Naive thymus-derived CD4-positive, alpha-beta T cell (primary cell): ENCODE data around the gene CXCL1. TPM values are rescaled to one million over a fixed set of nuclear protein-coding genes. Genes with fewer than 3 reads are reported as not detected.

Experiments
- ATAC-seq: fragments of 150-1000 bp; cut with Tn5 transposase; 2 replicates; pipeline ENCODE4 v1.10.0; 2021; ENCODE audit warnings: mild to moderate bottlenecking, moderate library complexity
- CTCF ChIA-PET: fragments of 350-600 bp; sonication (Branson Sonifier 250); formaldehyde crosslinking; loops from one replicate; lab custom pipeline; 2021; ENCODE audit warnings: antibody characterized with exemption; lab: Charles Lee
- POLR2A ChIA-PET: fragments of 350-600 bp; sonication (Branson Sonifier 250); formaldehyde crosslinking; loops from one replicate; lab custom pipeline; 2021; ENCODE audit warnings: antibody characterized with exemption, inconsistent platforms; lab: Charles Lee
- DNase-seq, 9 donors: peaks; one replicate each; pipeline versions ENCODE4 v3.0.0 to v3.0.0-alpha.2; 2020 to 2022; ENCODE audit warnings: mixed read lengths in 1 of 9
- H3K27ac ChIP-seq: one replicate; pipeline ENCODE4 v1.7.0; 2013; ENCODE audit warnings: mild to moderate bottlenecking, low read depth, low read length, moderate library complexity
- H3K27me3 ChIP-seq, 2 donors: one replicate each; pipeline ENCODE4 v1.7.0; 2013; ENCODE audit warnings: low read length in 2 of 2, mild to moderate bottlenecking in 2 of 2, moderate library complexity in 2 of 2; ENCODE audit not compliant: control insufficient read depth in 2 of 2, insufficient read depth in 2 of 2
- H3K36me3 ChIP-seq, 3 experiments: 1 replicate in 2 of 3; 2 replicates in 1 of 3; pipeline ENCODE4 v1.7.0; 2013; ENCODE audit warnings: low read length in 3 of 3, mild to moderate bottlenecking in 3 of 3, moderate library complexity in 1 of 3; ENCODE audit not compliant: insufficient read depth in 3 of 3, control insufficient read depth in 2 of 3
- H3K4me1 ChIP-seq, 2 donors: one replicate each; pipeline ENCODE4 v1.7.0; 2013; ENCODE audit warnings: low read length in 2 of 2, mild to moderate bottlenecking in 2 of 2, moderate library complexity in 1 of 2; ENCODE audit not compliant: control insufficient read depth in 2 of 2, insufficient read depth in 2 of 2
- H3K4me3 ChIP-seq: 2 replicates; pipeline ENCODE4 v1.7.0; 2013; ENCODE audit warnings: mild to moderate bottlenecking, low read length
- H3K9me3 ChIP-seq, 3 experiments: 1 replicate in 2 of 3; 2 replicates in 1 of 3; pipeline ENCODE4 v1.7.0; 2013; ENCODE audit warnings: low read length in 3 of 3; ENCODE audit not compliant: control insufficient read depth in 2 of 3
- H3K27ac Mint-ChIP-seq, 9 donors: one replicate each; pipeline ENCODE4 v1.8.0; 2020 to 2022; ENCODE audit warnings: mixed read lengths in 9 of 9, mild to moderate bottlenecking in 8 of 9, moderate library complexity in 5 of 9, inconsistent platforms in 2 of 9
- H3K27me3 Mint-ChIP-seq, 5 donors: one replicate each; pipeline ENCODE4 v1.8.0; 2021 to 2022; ENCODE audit warnings: mixed read lengths in 5 of 5, mild to moderate bottlenecking in 1 of 5
- H3K36me3 Mint-ChIP-seq, 5 donors: one replicate each; pipeline ENCODE4 v1.8.0; 2020 to 2022; ENCODE audit warnings: mixed read lengths in 5 of 5, mild to moderate bottlenecking in 3 of 5, inconsistent platforms in 1 of 5
- H3K4me1 Mint-ChIP-seq, 7 donors: one replicate each; pipeline ENCODE4 v1.8.0; 2020 to 2022; ENCODE audit warnings: mixed read lengths in 7 of 7, mild to moderate bottlenecking in 3 of 7, inconsistent platforms in 1 of 7
- H3K4me3 Mint-ChIP-seq, 10 donors: one replicate each; pipeline ENCODE4 v1.8.0; 2020 to 2022; ENCODE audit warnings: mild to moderate bottlenecking in 10 of 10, mixed read lengths in 10 of 10, moderate library complexity in 6 of 10, inconsistent platforms in 2 of 10
- H3K9me3 Mint-ChIP-seq, 11 donors: one replicate each; pipeline ENCODE4 v1.8.0; 2020 to 2022; ENCODE audit warnings: mixed read lengths in 11 of 11, mild to moderate bottlenecking in 4 of 11, inconsistent platforms in 1 of 11, moderate library complexity in 1 of 11
- intact Hi-C, 2 donors: fragments of 100-400 bp; cut with micrococcal nuclease; formaldehyde crosslinking; loops; one replicate each; pipeline ENCODE4 v1.15.1; 2023
- polyA plus RNA-seq, 2 donors: library from polyadenylated mRNA; unstranded; fragments of 300-500 nt; fragmentation: Illumina TruSeq; gene quantifications; one replicate each; pipeline ENCODE4 v1.2.3, GENCODE V29; 2021
- total RNA-seq, 6 experiments: library from RNA in 5 of 6; stranded (reverse) in 5 of 6; gene quantifications; 1 replicate in 5 of 6; 2 replicates in 1 of 6; pipeline ENCODE4 v1.2.3 and lab custom pipeline; 2021 to 2026

Gene CXCL1
- total and polyA plus RNA-seq, 7 experiments from 2014 or later = 0.56 to 3.3 TPM; not detected in 5

DNA sequence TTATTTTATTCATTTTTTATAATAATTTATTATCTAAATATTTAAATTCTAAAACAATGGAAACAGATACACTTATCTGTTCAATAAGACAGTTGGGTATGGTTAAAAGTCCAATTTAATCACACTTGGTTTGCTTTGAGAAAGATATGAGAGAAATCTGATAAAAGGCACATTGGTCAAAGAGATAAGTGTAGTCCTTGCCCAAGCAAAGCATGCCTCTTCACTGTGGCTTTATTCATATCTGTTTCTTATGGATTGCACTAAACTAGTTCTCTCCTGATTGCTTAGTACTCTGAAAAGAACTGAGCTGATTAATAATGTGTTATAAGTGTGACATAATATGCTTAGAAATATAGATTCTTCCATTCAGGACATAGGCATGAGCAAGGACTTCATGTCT lies 39.8 kb downstream of the CXCL1 start:
- DNase-seq (no peak), ATAC-seq (peak; percentile 40)
- POLR2A ChIA-PET = no interaction called here
- Mint-ChIP-seq H3K9me3 (peaks cover 0 to 14% (median 0%) of the 10 kb centered on the region in 11 donors), H3K27me3 (no peaks in the 10 kb centered on the region), H3K4me3 (no peak overlapping the region), H3K36me3 (no peaks in the 10 kb centered on the region), H3K4me1 (no peaks in the 10 kb centered on the region), H3K27ac (no peak overlapping the region)
- H3K4me1 ChIP-seq = no peaks in the 10 kb centered on the region
- intact Hi-C loops = no loop called here
- no peaks in the 10 kb centered on the region for H3K27me3 ChIP-seq
- CTCF ChIA-PET = no interaction called here
- no peak overlapping the region for H3K27ac ChIP-seq
- no peaks in the 10 kb centered on the region for H3K36me3 ChIP-seq
- H3K4me3 ChIP-seq = no peak overlapping the region
- no peaks in the 10 kb centered on the region for H3K9me3 ChIP-seq

DNA sequence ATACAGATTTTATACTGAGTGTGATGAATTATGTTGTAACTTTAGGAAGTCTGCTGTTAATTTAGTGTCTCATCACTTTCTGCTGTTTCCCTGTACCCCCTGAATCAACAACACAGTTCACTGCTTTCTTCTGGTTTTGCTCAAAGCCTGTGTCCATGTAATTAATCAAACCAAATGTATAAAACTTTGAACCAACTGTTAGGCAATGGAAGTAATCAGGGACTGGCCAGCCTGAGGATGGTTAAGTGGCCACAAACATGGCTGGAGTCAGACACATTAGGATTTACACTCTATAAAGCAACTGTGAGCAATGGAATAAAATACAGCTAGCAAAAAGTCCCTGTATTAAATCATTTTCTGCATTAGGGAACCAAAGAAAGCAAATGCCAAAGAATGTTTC lies 42.6 kb downstream of the CXCL1 start:
- no peaks in the 10 kb centered on the region for H3K4me1 Mint-ChIP-seq
- CTCF ChIA-PET = no interaction called here

DNA sequence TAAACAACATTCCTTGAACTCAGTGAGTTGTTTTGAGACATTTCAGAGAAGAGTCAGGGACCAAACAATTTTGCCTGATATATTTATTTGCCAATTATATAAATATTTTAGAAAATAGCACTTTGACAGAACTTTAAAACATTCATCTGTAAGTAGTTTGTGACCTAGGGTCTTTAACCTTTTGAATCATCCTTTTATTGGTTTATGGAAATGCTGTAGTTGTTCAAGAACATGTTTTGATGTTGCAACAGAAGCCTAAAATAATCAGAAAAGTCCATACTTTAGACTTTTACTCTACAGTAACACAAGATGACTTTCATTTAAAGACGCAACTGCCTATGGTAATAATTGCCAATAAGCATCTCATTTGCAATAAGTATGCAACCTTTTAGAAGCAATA lies 43.0 kb downstream of the CXCL1 start:
- POLR2A ChIA-PET = no interaction called here
- H3K9me3 ChIP-seq = no peaks in the 10 kb centered on the region
- no peaks in the 10 kb centered on the region for H3K27me3 Mint-ChIP-seq
- no peak overlapping the region for H3K27ac ChIP-seq
- no peaks in the 10 kb centered on the region for H3K27me3 ChIP-seq
- H3K36me3 ChIP-seq = no peaks in the 10 kb centered on the region
- no peaks in the 10 kb centered on the region for H3K4me1 Mint-ChIP-seq
- DNase-seq = no peak
- H3K9me3 Mint-ChIP-seq = peaks cover 0 to 9% (median 0%) of the 10 kb centered on the region in 11 donors
- H3K36me3 Mint-ChIP-seq = no peaks in the 10 kb centered on the region
- H3K4me3 ChIP-seq = no peak overlapping the region
- H3K4me3 Mint-ChIP-seq = no peak overlapping the region
- H3K27ac Mint-ChIP-seq = no peak overlapping the region
- CTCF ChIA-PET = no interaction called here
- intact Hi-C loops = no loop called here
- no peaks in the 10 kb centered on the region for H3K4me1 ChIP-seq
- ATAC-seq = no peak

More for the DNA sequence above, 42.6 kb downstream of the CXCL1 start:
- Mint-ChIP-seq H3K4me3 (no peak overlapping the region), H3K9me3 (peaks cover 0 to 14% (median 0%) of the 10 kb centered on the region in 11 donors), H3K36me3 (no peaks in the 10 kb centered on the region), H3K27ac (no peak overlapping the region), H3K27me3 (no peaks in the 10 kb centered on the region)
- ATAC-seq = no peak
- Histone ChIP-seq H3K9me3 (no peaks in the 10 kb centered on the region), H3K36me3 (no peaks in the 10 kb centered on the region), H3K4me3 (no peak overlapping the region), H3K27ac (no peak overlapping the region), H3K4me1 (no peaks in the 10 kb centered on the region), H3K27me3 (no peaks in the 10 kb centered on the region)
- POLR2A ChIA-PET = no interaction called here
- intact Hi-C loops = no loop called here
- no peak for DNase-seq

GRCh38 chr4:73914071-73914470 lies 44.9 kb downstream of the CXCL1 start:
- intact Hi-C loops = no loop called here
- Mint-ChIP-seq H3K27me3 (no peaks in the 10 kb centered on the region), H3K27ac (no peak overlapping the region), H3K36me3 (no peaks in the 10 kb centered on the region), H3K4me1 (no peaks in the 10 kb centered on the region), H3K9me3 (peaks cover 0 to 5% (median 0%) of the 10 kb centered on the region in 11 donors), H3K4me3 (no peak overlapping the region)
- ATAC-seq = no peak
- CTCF ChIA-PET = no interaction called here
- Histone ChIP-seq H3K27ac (no peak overlapping the region), H3K27me3 (no peaks in the 10 kb centered on the region), H3K4me3 (no peak overlapping the region), H3K4me1 (no peaks in the 10 kb centered on the region), H3K36me3 (no peaks in the 10 kb centered on the region), H3K9me3 (no peaks in the 10 kb centered on the region)
- DNase-seq = no peak
- POLR2A ChIA-PET = no interaction called here

GRCh38 chr4:73916172-73916925 lies 47.2 kb downstream of the CXCL1 start:
- Histone ChIP-seq H3K4me1 (no peaks in the 10 kb centered on the region), H3K27me3 (no peaks in the 10 kb centered on the region), H3K4me3 (no peak overlapping the region), H3K27ac (no peak overlapping the region), H3K36me3 (no peaks in the 10 kb centered on the region), H3K9me3 (no peaks in the 10 kb centered on the region)
- ChIA-PET POLR2A (no interaction called here), CTCF (no interaction called here)
- intact Hi-C loops = no loop called here
- H3K36me3 Mint-ChIP-seq = no peaks in the 10 kb centered on the region
- DNase-seq = no peak
- H3K27me3 Mint-ChIP-seq = no peaks in the 10 kb centered on the region
- H3K27ac Mint-ChIP-seq = no peak overlapping the region
- ATAC-seq = no peak
- H3K4me3 Mint-ChIP-seq = no peak overlapping the region
- no peaks in the 10 kb centered on the region for H3K4me1 Mint-ChIP-seq
- H3K9me3 Mint-ChIP-seq = peaks cover 0 to 5% (median 0%) of the 10 kb centered on the region in 11 donors

DNA sequence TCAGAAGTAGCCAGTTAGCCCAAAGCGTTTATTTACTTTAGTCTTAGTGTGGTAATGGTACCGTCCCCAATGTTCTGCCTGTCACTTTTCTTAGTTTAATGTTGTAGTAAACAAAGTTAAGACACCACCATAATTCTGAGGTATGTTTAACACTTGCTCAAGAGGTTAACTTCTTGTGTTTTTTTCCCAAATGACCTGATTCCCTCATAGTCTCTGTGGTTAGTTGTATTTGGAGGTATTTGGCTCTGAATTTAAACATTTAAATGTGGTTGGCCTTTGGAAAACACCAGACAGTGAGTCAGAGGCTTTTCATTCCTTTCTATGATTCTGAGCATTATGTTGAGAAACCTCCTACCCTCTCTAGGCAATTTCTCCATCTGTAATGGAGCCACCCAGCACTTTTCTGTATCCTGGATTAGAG lies 47.9 kb downstream of the CXCL1 start:
- Mint-ChIP-seq H3K27ac (no peak overlapping the region), H3K4me1 (no peaks in the 10 kb centered on the region), H3K4me3 (no peak overlapping the region), H3K27me3 (no peaks in the 10 kb centered on the region), H3K36me3 (no peaks in the 10 kb centered on the region), H3K9me3 (peaks cover 0 to 5% (median 0%) of the 10 kb centered on the region in 11 donors)
- Histone ChIP-seq H3K4me3 (no peak overlapping the region), H3K36me3 (no peaks in the 10 kb centered on the region), H3K9me3 (no peaks in the 10 kb centered on the region), H3K4me1 (no peaks in the 10 kb centered on the region), H3K27ac (no peak overlapping the region), H3K27me3 (no peaks in the 10 kb centered on the region)
- ChIA-PET POLR2A (no interaction called here), CTCF (no interaction called here)
- intact Hi-C loops = no loop called here
- DNase-seq (no peak), ATAC-seq (no peak)

DNA sequence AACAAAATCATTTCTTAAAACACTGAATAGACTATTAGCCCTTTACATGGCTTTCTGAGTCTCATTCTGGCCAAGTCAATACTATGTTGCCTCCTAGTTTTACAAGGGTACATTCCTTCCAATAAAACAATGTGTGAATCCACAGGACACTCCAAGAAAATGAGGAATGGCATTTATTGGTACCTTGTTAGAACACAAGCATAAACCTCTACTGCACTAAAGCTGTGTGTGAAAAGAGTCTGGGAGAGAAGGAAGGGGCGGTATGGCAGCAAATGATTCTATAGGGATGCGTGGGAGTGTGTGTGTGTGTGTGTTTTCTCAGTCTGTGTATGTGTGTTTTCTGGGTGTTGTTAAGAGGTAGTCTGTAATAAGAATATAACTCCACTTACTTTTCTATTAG lies 48.9 kb downstream of the CXCL1 start:
- no peak for ATAC-seq
- H3K4me3 Mint-ChIP-seq = no peak overlapping the region

More for the DNA sequence above, 48.9 kb downstream of the CXCL1 start:
- H3K9me3 Mint-ChIP-seq = peaks cover 0 to 4% (median 0%) of the 10 kb centered on the region in 11 donors
- H3K4me1 ChIP-seq = no peaks in the 10 kb centered on the region
- ChIA-PET POLR2A (no interaction called here), CTCF (no interaction called here)
- H3K4me1 Mint-ChIP-seq = no peaks in the 10 kb centered on the region
- no peak overlapping the region for H3K4me3 ChIP-seq
- no peaks in the 10 kb centered on the region for H3K36me3 ChIP-seq
- no peaks in the 10 kb centered on the region for H3K27me3 Mint-ChIP-seq
- no peak overlapping the region for H3K27ac Mint-ChIP-seq
- H3K27me3 ChIP-seq = no peaks in the 10 kb centered on the region
- no peak for DNase-seq
- no peak overlapping the region for H3K27ac ChIP-seq
- no peaks in the 10 kb centered on the region for H3K9me3 ChIP-seq
- H3K36me3 Mint-ChIP-seq = no peaks in the 10 kb centered on the region
- intact Hi-C loops = no loop called here
